Lower lobe of right lung (tissue), 2 donors: Measurements from ENCODE around the gene YTHDF1. TPM values are rescaled to one million over a fixed set of nuclear protein-coding genes. Genes with fewer than 3 reads are reported as not detected.

Experiments
- ATAC-seq, 2 donors: fragments of 200-7000 bp; cut with Tn5 transposase; one replicate each; pipeline ENCODE4 v1.9.1; 2020 to 2022; ENCODE audit warnings: mild to moderate bottlenecking in 2 of 2, moderate library complexity in 2 of 2
- DNase-seq: peaks from one replicate; pipeline ENCODE4 v3.0.0-alpha.2; 2020
- H3K27ac ChIP-seq: fragments of 200-600 bp; one replicate; pipeline ENCODE4 v1.8.0; 2022
- H3K27me3 ChIP-seq: fragments of 200-600 bp; one replicate; pipeline ENCODE4 v1.8.0; 2022; ENCODE audit warnings: low read depth
- H3K36me3 ChIP-seq: fragments of 200-600 bp; one replicate; pipeline ENCODE4 v1.8.0; 2022; ENCODE audit warnings: mild to moderate bottlenecking
- H3K4me1 ChIP-seq: fragments of 200-600 bp; one replicate; pipeline ENCODE4 v1.8.0; 2022
- H3K4me3 ChIP-seq: fragments of 200-600 bp; one replicate; pipeline ENCODE4 v1.8.0; 2022; ENCODE audit warnings: mild to moderate bottlenecking
- H3K9me3 ChIP-seq: fragments of 200-600 bp; one replicate; pipeline ENCODE4 v1.8.0; 2022
- CTCF ChIP-seq: fragments of 200-600 bp; IDR thresholded peaks from one replicate; pipeline ENCODE4 v1.8.0; 2022; ENCODE audit warnings: antibody characterized with exemption, mild to moderate bottlenecking
- intact Hi-C: fragments of 100-400 bp; cut with DNase I; formaldehyde crosslinking; loops from one replicate; pipeline ENCODE4 v1.11.0; 2022
- total RNA-seq: library from RNA; stranded (reverse); fragmentation: NEBNext Ultra II Directional; extraction: Animal tissue kit (Norgen Biotek cat#: 25700); gene quantifications from one replicate; pipeline ENCODE4 v1.2.1, GENCODE V29; 2021
- donor health status: DM: no; HTN: yes; CAD: no; lungs with severe emphysema.

Gene YTHDF1
- total RNA-seq, 1 donor from 2014 or later, result 33.4 TPM

- DNase-seq, result no peak
- Histone ChIP-seq H3K4me1 (peaks cover 13% of the 10 kb centered on the region), H3K27me3 (no peaks in the 10 kb centered on the region), H3K4me3 (no peak overlapping the region), H3K27ac (no peak overlapping the region), H3K9me3 (no peaks in the 10 kb centered on the region), H3K36me3 (peaks cover 36% of the 10 kb centered on the region)
- intact Hi-C loops, result no loop called here
- ATAC-seq, result no peak
- no peak for TF ChIP-seq CTCF
These were observed 21.7 kb downstream of the YTHDF1 start for GRCh38 chr20:63194007-63194796.

- H3K4me3 ChIP-seq, result no peak overlapping the region
- DNase-seq (no peak), ATAC-seq (no peak)
- no peaks in the 10 kb centered on the region for H3K9me3 ChIP-seq
- intact Hi-C loops, result no loop called here
- no peak overlapping the region for H3K27ac ChIP-seq
- peaks cover 36% of the 10 kb centered on the region for H3K36me3 ChIP-seq
- no peaks in the 10 kb centered on the region for H3K4me1 ChIP-seq
- no peak for TF ChIP-seq CTCF
- no peaks in the 10 kb centered on the region for H3K27me3 ChIP-seq
These were observed 23.2 kb downstream of the YTHDF1 start for GRCh38 chr20:63192721-63193120.

GRCh38 chr20:63191400-63191799 is 24.5 kb downstream of the YTHDF1 start:
- ATAC-seq, result peak in 1 of 2 donors; percentile 21

GRCh38 chr20:63190828-63191227 is 25.1 kb downstream of the YTHDF1 start:
- no peak overlapping the region for H3K4me3 ChIP-seq
- TF ChIP-seq CTCF, result no peak
- no peaks in the 10 kb centered on the region for H3K9me3 ChIP-seq
- no peak overlapping the region for H3K27ac ChIP-seq
- no peaks in the 10 kb centered on the region for H3K27me3 ChIP-seq
- H3K36me3 ChIP-seq, result peaks cover 19% of the 10 kb centered on the region
- DNase-seq, result no peak
- no peak for ATAC-seq
- intact Hi-C loops, result no loop called here
- no peaks in the 10 kb centered on the region for H3K4me1 ChIP-seq

More at GRCh38 chr20:63191400-63191799, 24.5 kb downstream of the YTHDF1 start:
- TF ChIP-seq CTCF, result no peak
- no peaks in the 10 kb centered on the region for H3K9me3 ChIP-seq
- H3K27me3 ChIP-seq, result no peaks in the 10 kb centered on the region
- intact Hi-C loops, result no loop called here
- no peaks in the 10 kb centered on the region for H3K4me1 ChIP-seq
- peaks cover 24% of the 10 kb centered on the region for H3K36me3 ChIP-seq
- H3K4me3 ChIP-seq, result no peak overlapping the region
- no peak overlapping the region for H3K27ac ChIP-seq
- peak; percentile 52 for DNase-seq

GRCh38 chr20:63189846-63190559 is 25.9 kb downstream of the YTHDF1 start:
- Histone ChIP-seq H3K4me1 (no peaks in the 10 kb centered on the region), H3K36me3 (peaks cover 10% of the 10 kb centered on the region), H3K4me3 (no peak overlapping the region), H3K27me3 (no peaks in the 10 kb centered on the region), H3K9me3 (no peaks in the 10 kb centered on the region), H3K27ac (no peak overlapping the region)
- no peak for TF ChIP-seq CTCF
- DNase-seq, result no peak
- intact Hi-C loops, result no loop called here
- ATAC-seq, result no peak
